WTC11 (cell line): Measurements from ENCODE around the gene MGAT3.

Source experiments
- HMGXB4 ChIP-seq: sonication (generic); formaldehyde crosslinking; IDR thresholded peaks from 2 replicates; pipeline ENCODE4 v1.8.1; 2023; ENCODE audit warnings: mild to moderate bottlenecking, moderate library complexity, missing genetic modification reagents
- IRF2 ChIP-seq: sonication (generic); formaldehyde crosslinking; IDR thresholded peaks from 2 replicates; pipeline ENCODE4 v1.8.0; 2022; ENCODE audit warnings: low read depth, missing genetic modification reagents, borderline replicate concordance
- USF2 ChIP-seq: sonication (generic); formaldehyde crosslinking; IDR thresholded peaks from 2 replicates; pipeline ENCODE4 v1.8.1; 2023; ENCODE audit warnings: mild to moderate bottlenecking, missing genetic modification reagents, moderate library complexity
- TF ChIP-seq, protein P1 (sequence below): sonication (generic); formaldehyde crosslinking; IDR thresholded peaks from 2 replicates; pipeline ENCODE4 v1.8.1; 2023; ENCODE audit warnings: mild to moderate bottlenecking, missing genetic modification reagents

DNA sequence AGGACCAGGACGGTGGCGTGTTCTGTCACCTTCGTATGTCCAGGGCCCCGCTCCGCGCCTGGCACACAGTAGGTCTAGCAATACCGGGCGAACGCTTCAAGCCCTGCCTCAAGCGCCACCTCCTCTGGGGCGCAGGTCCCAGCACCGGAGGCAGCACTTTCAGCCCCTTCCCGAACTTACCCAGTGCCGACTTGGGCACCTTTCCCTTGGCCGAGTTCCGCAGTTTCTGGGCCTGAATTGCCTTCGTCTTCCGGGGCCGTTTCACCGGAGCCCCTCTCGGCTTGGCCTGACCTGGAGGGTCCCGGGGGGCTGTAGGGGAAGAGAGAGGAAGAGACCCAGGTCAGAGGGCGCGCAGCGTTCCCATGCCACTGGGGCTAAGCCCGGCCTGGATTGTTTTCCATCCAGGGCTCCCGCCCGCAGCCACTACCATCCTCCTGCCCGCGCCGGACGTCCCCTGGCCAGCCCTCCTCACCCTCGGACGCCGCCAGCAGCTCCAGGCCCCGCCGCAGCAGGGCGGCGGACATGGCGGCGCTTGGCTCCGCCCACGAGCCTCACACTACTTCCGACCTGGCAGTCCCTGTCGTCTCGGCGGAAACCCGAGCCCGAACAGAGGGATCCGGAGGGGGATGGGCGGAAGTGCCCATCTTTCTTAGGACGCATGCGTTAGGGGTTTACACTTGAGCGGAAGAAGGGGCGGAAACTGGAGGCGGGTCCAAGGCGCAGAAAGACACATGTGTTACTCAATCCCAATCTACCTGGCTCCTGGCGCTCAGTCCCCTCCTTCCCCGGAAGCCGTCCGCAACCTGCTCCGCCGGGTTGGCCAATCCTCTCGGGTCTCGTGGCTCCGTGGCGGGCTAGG, 75.6 kb downstream of the MGAT3 start, which contains the start of gene RPS19BP1:
- TF ChIP-seq HMGXB4 (0 out of 2 replicates have a peak, but pooled peaks have one; percentile 71), USF2 (CRISPR knock-in tag) (peak; percentile 68), IRF2 (CRISPR knock-in tag) (no peak)
- TF ChIP-seq, protein P1, sequence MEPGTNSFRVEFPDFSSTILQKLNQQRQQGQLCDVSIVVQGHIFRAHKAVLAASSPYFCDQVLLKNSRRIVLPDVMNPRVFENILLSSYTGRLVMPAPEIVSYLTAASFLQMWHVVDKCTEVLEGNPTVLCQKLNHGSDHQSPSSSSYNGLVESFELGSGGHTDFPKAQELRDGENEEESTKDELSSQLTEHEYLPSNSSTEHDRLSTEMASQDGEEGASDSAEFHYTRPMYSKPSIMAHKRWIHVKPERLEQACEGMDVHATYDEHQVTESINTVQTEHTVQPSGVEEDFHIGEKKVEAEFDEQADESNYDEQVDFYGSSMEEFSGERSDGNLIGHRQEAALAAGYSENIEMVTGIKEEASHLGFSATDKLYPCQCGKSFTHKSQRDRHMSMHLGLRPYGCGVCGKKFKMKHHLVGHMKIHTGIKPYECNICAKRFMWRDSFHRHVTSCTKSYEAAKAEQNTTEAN (CRISPR knock-in tag), result 0 out of 2 replicates have a peak, but pooled peaks have one; percentile 64
